Kidney epithelial cell (primary cell): Measurements from ENCODE around the gene RAC2. TPM values are rescaled to one million over a fixed set of nuclear protein-coding genes. Genes with fewer than 3 reads are reported as not detected.

ENCODE experiments used
- DNase-seq: peaks from one replicate; pipeline ENCODE4 v3.0.0-alpha.2; 2010; ENCODE audit warnings: low read depth
- H3K27me3 ChIP-seq: 2 replicates; pipeline ENCODE4 v1.6.0; 2011; ENCODE audit warnings: low read length; ENCODE audit not compliant: control insufficient read depth, insufficient read depth
- H3K36me3 ChIP-seq: 2 replicates; pipeline ENCODE4 v1.5.1; 2011; ENCODE audit warnings: low read length; ENCODE audit not compliant: control insufficient read depth, insufficient read depth
- H3K4me3 ChIP-seq: 2 replicates; pipeline ENCODE4 v1.5.1; 2011; ENCODE audit warnings: low read depth, mild to moderate bottlenecking, control low read depth, low read length
- total RNA-seq: library from RNA; depleted of rRNA; stranded (reverse); fragments of >200 nt; gene quantifications from 2 replicates; pipeline ENCODE4 v1.2.3, GENCODE V29; 2015
- TF ChIP-seq, protein P1 (sequence below): IDR thresholded peaks from 2 replicates; pipeline ENCODE4 v1.5.1; 2011; ENCODE audit warnings: mild to moderate bottlenecking, moderate library complexity, low read length, control low read depth, inconsistent platforms; ENCODE audit not compliant: insufficient read depth, poor library complexity, severe bottlenecking

The RAC2 gene
- total RNA-seq, 1 donor from 2014 or later, result 24.0 TPM

GRCh38 chr22:37229805-37230672 is 14.0 kb downstream of the RAC2 start:
- no peak for DNase-seq
- Histone ChIP-seq H3K27me3 (no peaks in the 10 kb centered on the region), H3K4me3 (no peak overlapping the region), H3K36me3 (no peaks in the 10 kb centered on the region)
- TF ChIP-seq, protein P1, sequence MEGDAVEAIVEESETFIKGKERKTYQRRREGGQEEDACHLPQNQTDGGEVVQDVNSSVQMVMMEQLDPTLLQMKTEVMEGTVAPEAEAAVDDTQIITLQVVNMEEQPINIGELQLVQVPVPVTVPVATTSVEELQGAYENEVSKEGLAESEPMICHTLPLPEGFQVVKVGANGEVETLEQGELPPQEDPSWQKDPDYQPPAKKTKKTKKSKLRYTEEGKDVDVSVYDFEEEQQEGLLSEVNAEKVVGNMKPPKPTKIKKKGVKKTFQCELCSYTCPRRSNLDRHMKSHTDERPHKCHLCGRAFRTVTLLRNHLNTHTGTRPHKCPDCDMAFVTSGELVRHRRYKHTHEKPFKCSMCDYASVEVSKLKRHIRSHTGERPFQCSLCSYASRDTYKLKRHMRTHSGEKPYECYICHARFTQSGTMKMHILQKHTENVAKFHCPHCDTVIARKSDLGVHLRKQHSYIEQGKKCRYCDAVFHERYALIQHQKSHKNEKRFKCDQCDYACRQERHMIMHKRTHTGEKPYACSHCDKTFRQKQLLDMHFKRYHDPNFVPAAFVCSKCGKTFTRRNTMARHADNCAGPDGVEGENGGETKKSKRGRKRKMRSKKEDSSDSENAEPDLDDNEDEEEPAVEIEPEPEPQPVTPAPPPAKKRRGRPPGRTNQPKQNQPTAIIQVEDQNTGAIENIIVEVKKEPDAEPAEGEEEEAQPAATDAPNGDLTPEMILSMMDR, result no peak

DNA sequence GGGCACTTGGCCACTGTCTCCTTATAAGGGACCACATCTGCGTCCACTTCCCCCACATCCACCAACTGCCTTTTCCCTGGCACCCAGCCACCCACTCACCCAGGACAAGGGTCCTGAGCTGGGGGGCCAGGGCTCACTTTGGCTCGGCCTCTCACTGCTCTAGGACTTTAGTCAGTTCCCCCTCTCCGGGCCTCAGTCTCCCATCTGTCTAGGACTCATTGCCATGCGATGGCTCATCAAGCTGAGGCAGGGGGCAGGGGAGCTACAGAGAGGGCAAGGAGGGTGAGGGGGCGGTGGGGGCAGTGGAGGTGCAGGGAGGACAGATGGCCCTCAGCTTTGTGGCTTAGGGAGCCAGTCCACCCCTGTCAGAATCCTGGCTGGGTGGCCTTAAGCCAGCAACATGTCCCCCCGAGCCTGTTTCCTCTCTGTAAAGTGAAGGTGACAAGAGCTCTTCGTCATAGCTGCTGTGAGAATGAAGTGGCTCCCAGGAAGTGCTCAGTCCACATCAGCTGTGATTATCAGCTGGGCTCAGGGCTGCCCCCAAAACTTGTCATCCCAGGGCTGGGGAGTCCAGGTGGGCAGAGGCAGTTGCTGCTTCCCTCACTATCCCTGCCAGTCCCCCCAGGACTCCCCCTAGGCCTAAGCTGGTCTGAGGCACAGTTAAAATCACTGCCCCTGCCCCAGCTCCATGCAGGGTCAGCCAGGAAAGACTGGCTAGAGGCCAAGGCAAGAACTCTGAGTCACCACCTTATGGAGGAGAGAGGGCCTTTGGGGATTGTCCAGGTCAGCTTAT is 14.9 kb downstream of the RAC2 start:
- DNase-seq, result peak; percentile 60
- TF ChIP-seq, protein P1, result no peak
- Histone ChIP-seq H3K4me3 (no peak overlapping the region), H3K36me3 (no peaks in the 10 kb centered on the region), H3K27me3 (no peaks in the 10 kb centered on the region)

GRCh38 chr22:37228106-37229011 is 15.7 kb downstream of the RAC2 start:
- TF ChIP-seq, protein P1, result no peak
- DNase-seq, result no peak
- Histone ChIP-seq H3K27me3 (no peaks in the 10 kb centered on the region), H3K4me3 (no peak overlapping the region), H3K36me3 (no peaks in the 10 kb centered on the region)

- TF ChIP-seq, protein P1, result no peak
- no peak overlapping the region for H3K4me3 ChIP-seq
- no peaks in the 10 kb centered on the region for H3K27me3 ChIP-seq
- DNase-seq, result no peak
- no peaks in the 10 kb centered on the region for H3K36me3 ChIP-seq
Measured at GRCh38 chr22:37226514-37226913, 17.6 kb downstream of the RAC2 start.

- DNase-seq, result no peak
Measured at GRCh38 chr22:37226087-37226486, 18.0 kb downstream of the RAC2 start.

More at GRCh38 chr22:37226087-37226486, 18.0 kb downstream of the RAC2 start:
- TF ChIP-seq, protein P1, result no peak
- Histone ChIP-seq H3K4me3 (no peak overlapping the region), H3K36me3 (no peaks in the 10 kb centered on the region), H3K27me3 (no peaks in the 10 kb centered on the region)
